ENCODE measurements around the gene KCNMA1. TPM values are rescaled to one million over a fixed set of nuclear protein-coding genes. Genes with fewer than 3 reads are reported as not detected.

Gene KCNMA1
- total RNA-seq, 2 donors from 2014 or later: 5.9 to 9.3 TPM

DNA sequence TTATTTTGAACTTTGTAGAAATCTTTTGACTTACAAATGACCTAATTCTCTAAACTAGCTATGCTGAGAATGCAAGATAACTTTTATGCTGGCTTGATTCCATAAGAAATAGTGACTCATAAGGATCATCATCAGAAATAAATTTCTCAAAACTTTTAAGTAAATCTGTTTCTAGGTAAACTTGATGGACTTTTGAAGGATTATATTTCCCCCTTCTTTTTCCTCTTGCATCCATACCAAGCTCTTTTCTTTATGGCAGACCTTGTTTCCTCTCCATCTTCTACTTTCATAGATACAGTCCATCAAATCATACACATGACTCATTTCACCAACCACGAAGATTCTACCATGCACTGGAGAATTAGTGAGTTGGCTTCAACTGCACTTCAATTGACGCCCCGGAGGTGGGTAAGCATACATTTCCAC, 336.3 kb downstream of the KCNMA1 start:
- H3K36me3 ChIP-seq (replicated peaks in 1 of 2; ENCODE audit: insufficient read depth in 1 of 2, low read depth in 2 of 2): no peaks in the 10 kb centered on the region
- no peak overlapping the region for H3K27ac ChIP-seq
- intact Hi-C loops (cut with DNase I): no loop called here
- ATAC-seq (no peak), DNase-seq (no peak)
- H3K4me3 ChIP-seq: no peak overlapping the region
- H3K4me1 ChIP-seq: peaks cover 11% of the 10 kb centered on the region
- H3K9me3 ChIP-seq: no peaks in the 10 kb centered on the region
- 71 to 91% methylated on average over 2 to 3 of the region's 3 CpGs for WGBS, 2 donors
- TF ChIP-seq, protein P1, sequence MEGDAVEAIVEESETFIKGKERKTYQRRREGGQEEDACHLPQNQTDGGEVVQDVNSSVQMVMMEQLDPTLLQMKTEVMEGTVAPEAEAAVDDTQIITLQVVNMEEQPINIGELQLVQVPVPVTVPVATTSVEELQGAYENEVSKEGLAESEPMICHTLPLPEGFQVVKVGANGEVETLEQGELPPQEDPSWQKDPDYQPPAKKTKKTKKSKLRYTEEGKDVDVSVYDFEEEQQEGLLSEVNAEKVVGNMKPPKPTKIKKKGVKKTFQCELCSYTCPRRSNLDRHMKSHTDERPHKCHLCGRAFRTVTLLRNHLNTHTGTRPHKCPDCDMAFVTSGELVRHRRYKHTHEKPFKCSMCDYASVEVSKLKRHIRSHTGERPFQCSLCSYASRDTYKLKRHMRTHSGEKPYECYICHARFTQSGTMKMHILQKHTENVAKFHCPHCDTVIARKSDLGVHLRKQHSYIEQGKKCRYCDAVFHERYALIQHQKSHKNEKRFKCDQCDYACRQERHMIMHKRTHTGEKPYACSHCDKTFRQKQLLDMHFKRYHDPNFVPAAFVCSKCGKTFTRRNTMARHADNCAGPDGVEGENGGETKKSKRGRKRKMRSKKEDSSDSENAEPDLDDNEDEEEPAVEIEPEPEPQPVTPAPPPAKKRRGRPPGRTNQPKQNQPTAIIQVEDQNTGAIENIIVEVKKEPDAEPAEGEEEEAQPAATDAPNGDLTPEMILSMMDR (IDR thresholded peaks at IDR 0.05): no peak
- no peak for TF ChIP-seq POLR2A (IDR thresholded peaks at IDR 0.05)
- no peaks in the 10 kb centered on the region for H3K27me3 ChIP-seq

DNA sequence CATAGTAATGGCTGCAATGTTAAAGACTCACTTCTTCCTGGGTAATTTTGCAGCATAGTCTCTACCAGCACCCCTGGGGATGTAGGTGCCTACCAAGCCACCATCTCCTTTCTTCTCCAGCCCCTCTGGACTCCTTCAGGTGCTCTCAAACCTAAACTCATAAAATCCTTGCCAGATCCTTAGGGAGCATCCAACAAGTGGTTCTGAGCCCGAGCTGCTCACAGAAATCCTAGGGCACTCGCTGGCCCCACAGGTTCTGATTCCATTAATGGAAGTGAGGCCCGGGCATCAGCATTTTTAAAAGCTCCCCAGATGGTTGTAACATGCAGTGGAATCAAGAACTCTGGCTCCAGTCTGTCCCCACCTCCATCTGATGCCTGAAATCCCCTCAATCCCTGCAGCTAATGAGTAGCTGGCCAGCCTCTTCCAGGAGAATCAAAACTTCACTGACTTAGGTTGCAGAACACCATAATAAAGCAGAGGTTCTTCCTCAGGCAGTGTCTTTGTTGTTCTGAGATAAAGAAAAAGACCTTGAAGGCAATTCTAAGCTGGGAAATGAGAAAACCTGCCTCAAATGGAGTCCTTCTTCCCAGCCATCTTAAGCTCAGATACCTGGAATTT, 336.8 kb downstream of the KCNMA1 start:
- Histone ChIP-seq H3K9me3 (no peaks in the 10 kb centered on the region), H3K36me3 (replicated peaks in 1 of 2; ENCODE audit: insufficient read depth in 1 of 2, low read depth in 2 of 2) (no peaks in the 10 kb centered on the region)
- intact Hi-C loops (cut with DNase I): no loop called here

DNA sequence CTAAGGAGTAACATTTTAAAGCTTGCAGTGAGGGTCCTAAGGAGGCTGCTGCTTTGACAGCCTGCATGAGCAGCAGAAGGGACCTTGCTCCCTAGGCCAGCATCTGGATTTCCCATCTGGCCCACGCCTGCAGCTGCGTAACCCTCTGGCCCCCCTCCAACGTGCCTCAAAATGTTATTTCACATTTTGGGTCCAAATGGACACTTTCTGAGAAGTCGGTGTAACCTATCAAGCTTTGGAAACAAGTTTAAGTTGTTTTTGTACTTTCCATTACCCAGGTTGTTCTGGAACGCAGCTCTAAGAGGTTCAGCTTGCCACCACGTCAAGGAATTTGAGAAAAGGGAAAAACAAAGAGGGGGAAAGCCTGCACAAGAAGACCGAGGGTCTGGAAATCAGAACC, 338.3 kb downstream of the KCNMA1 start:
- 83 to 90% methylated on average over 7 of the region's 7 CpGs for WGBS, 2 donors
- no peak for ATAC-seq
- DNase-seq: no peak
- H3K4me1 ChIP-seq: peaks cover 12% of the 10 kb centered on the region
- intact Hi-C loops (cut with DNase I): no loop called here
- no peaks in the 10 kb centered on the region for H3K36me3 ChIP-seq (replicated peaks in 1 of 2; ENCODE audit: insufficient read depth in 1 of 2, low read depth in 2 of 2)
- no peak overlapping the region for H3K27ac ChIP-seq
- no peaks in the 10 kb centered on the region for H3K27me3 ChIP-seq
- no peak for TF ChIP-seq POLR2A (IDR thresholded peaks at IDR 0.05)
- TF ChIP-seq, protein P1 (IDR thresholded peaks at IDR 0.05): no peak
- no peak overlapping the region for H3K4me3 ChIP-seq
- H3K9me3 ChIP-seq: no peaks in the 10 kb centered on the region

More for the DNA sequence above, 336.8 kb downstream of the KCNMA1 start:
- DNase-seq (no peak), ATAC-seq (no peak)
- WGBS, 2 donors: 87 to 91% methylated on average over 3 of the region's 3 CpGs
- Histone ChIP-seq H3K4me1 (peaks cover 12% of the 10 kb centered on the region), H3K27me3 (no peaks in the 10 kb centered on the region), H3K27ac (no peak overlapping the region), H3K4me3 (no peak overlapping the region)
- TF ChIP-seq, protein P1 (IDR thresholded peaks at IDR 0.05): no peak
- no peak for TF ChIP-seq POLR2A (IDR thresholded peaks at IDR 0.05)

DNA sequence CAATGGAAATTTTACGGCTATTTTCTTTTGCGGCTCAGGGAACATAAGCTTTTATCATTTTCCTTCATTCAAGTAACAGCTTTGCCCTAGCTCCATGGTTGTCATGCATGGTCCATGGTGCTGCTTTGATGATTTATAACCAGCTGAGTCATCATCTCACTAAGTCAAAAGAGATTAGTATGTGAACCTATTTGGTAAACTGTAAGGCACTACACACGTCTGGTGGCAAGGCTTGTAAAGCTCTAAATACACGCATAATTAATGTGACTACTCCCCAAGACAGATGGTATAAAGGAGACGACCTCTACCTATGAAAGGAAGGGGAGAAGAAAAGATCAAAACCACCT, 340.2 kb downstream of the KCNMA1 start:
- H3K4me3 ChIP-seq: no peak overlapping the region
- ATAC-seq: no peak
- no peaks in the 10 kb centered on the region for H3K9me3 ChIP-seq
- H3K27me3 ChIP-seq: no peaks in the 10 kb centered on the region
- no peak overlapping the region for H3K27ac ChIP-seq
- H3K36me3 ChIP-seq (replicated peaks in 1 of 2; ENCODE audit: insufficient read depth in 1 of 2, low read depth in 2 of 2): no peaks in the 10 kb centered on the region
- DNase-seq: no peak
- intact Hi-C loops (cut with DNase I): no loop called here
- TF ChIP-seq, protein P1 (IDR thresholded peaks at IDR 0.05): no peak
- no peak for TF ChIP-seq POLR2A (IDR thresholded peaks at IDR 0.05)
- WGBS, 2 donors: 54 to 60% methylated on average over 5 of the region's 5 CpGs
- H3K4me1 ChIP-seq: peaks cover 12% of the 10 kb centered on the region
